ENCODE data around the gene INPP1.
"Not testable (repeated sequence)": the region's sequence is repeated elsewhere in the genome, so short reads cannot be mapped to it uniquely, and the experiment has no call there.

Gene INPP1

DNA sequence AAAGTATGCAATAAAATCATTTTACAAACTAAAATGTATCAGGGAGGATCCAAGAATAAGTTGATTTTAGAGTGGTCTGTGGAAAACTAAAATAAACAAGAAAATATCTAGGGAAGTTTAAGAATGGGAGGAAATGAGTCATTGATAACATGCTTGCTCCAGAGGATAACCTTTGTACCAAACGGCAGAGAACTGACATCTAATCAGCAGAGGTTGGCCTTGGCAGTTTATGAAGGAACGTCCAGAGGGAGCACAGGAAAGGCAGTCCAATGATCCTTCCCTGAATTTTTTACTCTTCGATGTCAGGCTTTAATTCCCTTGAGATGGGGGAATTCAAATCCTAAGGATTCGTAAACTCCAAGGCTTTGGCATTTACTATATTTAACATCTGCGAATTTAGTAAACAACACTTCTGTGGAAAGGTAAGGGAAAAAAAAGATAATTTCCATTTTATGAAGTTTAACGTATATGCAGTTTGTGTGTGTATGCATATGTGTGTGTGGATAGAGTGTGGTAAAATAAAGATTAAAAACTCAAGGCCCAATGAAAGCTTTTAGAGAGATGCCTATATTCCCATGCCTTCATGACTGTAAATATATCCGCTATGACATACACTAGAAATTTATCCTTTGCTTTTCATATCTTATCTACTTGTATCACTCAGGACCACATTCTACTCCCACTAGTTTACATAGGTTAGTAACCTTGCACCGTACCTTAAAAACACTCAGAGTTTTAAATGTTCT is 8.7 kb upstream of the INPP1 start:
- no peak for DNase-seq

DNA sequence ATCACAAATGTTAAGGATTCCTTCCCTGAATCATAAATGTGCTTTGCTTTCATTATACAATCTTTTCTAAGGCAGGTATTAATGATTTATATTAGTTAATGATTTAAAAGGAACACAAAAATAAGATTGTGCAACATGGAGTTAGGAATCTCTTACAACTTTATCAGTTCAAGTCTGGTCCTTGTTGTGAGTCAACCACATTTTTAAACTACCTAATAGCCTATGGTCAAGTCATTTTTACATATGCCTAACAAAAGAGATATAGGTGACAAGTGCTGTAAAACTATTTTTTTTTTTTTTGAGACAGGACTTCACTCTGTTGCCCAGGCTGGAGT is 8.2 kb upstream of the INPP1 start:
- no peak for DNase-seq

DNA sequence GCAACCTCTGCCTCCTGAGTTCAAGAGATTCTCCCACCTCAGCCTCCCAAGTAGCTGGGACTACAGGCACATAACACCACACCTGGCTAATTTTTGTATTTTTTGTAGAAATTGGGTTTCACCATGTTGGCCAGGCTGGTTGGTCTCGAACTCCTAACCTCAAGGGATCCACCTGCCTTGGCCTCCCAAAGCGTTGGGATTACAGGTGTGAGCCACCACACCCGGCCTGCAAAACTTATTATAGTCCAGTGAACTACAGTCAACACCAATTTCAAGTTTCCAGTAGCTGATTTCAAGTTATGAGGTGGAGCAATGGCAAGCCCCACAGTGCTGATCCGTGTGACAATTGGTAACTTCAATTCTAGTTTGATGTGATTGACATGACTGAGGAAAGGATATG is 7.8 kb upstream of the INPP1 start:
- DNase-seq = not testable (repeated sequence)

DNA sequence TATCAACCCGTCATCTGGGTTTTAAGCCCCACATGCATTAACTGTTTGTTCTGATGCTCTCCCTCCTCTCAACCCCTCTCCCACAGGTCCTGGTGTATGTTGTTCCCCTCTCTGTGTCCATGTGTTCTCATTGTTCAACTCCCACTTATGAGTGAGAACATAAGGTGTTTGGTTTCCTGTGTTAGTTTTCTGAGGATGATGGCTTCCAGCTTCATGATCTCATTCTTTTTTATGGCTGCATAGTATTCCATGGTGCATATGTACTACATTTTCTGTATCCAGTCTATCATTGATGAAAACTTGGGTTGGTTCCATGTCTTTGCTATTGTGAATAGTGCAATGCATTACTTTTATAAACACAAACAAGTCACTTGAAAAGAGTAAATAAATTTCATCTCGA is 7.0 kb upstream of the INPP1 start:
- DNase-seq = no peak

DNA sequence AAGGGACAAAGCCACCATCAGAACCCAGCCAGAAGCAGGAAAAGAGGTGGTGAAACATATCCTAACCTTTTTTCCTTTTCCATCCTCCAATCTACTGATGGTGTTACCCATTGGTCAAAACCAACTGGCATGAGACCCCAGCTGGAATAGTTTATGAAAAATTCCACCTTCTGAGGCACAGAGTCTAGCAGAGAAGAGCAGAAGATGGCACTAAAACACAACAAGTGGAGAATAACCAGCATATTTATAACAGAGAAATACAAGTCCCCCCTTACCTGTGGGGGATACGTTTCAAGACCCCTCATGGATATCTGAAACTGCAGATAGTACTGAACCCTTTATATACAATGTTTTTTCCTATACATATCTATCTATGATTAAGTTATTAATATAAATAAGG is 4.9 kb upstream of the INPP1 start:
- DNase-seq = no peak

DNA sequence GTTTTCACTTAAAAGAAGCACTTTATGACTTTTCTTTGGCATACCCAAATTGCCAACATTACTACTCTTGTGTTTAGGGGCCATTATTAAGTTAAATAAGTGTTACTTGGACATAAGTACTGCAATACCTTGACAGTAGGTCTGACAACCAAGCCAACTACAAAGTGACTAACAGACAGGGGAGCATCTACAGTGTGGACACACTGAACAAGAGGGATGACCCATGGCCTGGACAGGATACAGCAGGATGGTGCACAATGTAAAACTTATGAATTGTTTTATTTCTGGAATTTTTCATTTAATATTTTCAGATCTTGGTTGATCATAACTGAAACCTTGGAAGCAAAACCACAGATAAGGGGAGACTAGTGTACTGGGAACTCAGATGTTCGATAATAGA is 4.0 kb upstream of the INPP1 start:
- no peak for DNase-seq

DNA sequence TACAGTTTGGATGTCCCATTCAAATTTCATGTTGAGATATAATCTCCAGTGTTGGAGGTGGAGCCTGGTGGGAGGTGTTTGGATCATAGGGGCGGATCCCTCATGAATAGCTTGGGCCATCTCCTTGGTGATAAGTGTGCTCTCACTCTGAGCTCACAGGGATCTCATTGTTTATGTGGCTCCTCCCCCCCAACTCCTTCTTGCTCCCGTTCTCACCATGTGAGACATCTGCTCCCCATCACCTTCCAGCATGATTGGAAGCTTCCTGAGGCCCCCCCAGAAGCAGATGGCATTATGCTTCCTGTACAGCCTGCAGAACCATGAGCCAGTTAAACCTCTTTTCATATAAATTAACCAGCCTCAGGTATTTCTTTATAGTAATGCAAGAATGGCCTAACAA is 3.0 kb upstream of the INPP1 start:
- no peak for DNase-seq

DNA sequence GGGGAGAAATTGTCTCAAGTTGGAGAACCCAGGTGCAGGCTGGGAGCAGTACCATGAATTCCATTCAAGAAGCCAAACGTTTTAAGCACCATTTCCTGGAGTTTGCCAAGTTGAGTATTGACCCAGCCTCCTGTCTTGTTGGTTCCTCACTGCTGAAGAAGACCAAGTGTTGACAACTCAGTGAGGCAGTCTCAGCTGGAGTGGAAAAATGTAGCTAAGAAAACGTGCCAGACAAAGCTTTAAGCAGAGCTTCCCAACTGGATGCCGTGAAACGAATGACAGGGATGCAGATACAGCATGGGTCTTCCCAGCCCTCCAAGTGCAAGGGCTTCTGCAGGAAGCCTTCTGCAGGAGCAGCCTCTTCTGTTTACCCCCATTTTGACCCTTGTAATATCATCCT is 778 bp upstream of the INPP1 start:
- no peak for DNase-seq

DNA sequence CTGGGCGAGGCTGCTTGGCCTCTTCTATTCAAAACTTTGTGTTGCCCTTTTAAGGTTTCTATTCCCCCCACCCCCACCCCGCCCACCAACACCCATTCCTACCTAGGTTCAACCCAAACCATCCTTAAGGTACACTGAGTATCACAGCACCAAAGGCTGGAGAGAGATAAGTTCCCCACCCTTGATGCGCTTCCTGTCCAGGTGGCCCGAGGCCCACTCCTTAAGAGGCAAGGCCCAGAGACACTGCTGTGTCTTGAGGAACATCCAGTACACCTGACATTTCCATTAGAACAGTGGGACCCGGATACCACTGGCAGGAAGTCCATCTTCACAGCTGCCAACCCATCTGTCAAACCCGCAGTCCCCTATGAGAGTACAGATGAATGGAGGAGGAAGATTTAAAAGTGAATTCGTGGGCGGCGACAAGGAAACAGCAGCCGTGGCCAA is 277 bp upstream of the INPP1 start:
- peak; percentile 5 for DNase-seq

DNA sequence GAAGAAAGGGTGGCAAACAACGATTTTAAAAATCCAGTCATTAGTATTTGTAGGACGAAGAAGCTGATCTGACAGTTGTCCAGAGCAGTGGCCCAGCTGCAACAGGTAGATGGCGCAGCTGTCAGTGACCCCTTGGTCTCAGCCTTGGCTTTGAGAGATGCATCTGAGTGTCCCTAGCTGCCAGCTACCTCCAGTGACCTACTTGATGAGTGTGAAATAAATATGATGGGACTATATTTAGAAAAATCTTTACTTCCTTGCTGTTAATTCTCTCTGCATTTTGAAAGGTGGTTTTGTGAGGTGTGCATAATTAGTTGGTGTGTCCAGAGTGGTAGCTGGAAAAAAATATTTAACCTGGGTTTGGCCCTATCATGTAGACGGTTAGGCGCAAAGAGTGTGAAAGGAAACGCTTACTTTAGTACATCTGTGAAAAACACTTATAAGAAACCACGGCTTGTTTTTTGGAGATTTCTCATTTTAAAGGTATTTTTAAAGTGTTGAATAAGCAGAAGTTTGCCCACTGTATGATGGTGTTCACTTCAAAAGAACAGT is 963 bp downstream of the INPP1 start:
- DNase-seq = no peak

DNA sequence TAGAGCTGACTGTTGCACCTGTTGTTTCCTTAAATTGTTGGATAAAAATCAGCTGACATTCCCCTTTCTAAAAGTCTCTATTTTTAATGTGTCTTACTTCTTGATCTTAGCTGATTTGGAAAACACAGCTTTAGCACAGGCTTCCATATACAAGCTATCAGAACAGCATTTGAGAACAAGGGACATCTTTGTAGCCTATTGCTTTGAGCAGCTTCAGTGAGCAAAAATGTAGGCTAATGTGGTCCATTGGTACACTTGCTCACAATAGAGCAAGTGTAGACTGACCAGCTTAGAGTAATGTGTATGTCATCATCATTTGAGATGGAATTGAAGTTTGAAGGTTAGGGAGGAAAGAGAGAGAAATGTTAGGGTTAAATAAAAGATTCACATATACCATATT is 7.0 kb downstream of the INPP1 start:
- DNase-seq = no peak

DNA sequence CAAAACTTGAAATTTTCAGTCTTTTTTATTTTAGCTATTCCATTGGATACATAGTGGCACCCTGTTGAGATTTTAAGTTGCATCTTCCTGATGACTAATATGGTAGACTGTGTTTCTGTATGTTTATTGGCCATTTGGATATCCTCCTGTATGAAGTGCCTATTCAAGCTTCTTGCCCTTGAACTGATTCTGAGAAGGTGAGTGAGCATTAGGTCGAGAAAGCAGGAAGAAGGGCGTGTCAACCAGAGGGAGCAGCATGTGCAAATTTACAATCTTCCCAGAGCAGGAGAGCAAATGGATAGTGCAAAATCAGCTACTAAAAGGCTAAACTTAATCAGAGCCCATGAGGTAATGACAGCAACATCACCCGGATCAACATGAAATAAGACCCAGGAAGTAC is 8.6 kb downstream of the INPP1 start:
- no peak for DNase-seq

DNA sequence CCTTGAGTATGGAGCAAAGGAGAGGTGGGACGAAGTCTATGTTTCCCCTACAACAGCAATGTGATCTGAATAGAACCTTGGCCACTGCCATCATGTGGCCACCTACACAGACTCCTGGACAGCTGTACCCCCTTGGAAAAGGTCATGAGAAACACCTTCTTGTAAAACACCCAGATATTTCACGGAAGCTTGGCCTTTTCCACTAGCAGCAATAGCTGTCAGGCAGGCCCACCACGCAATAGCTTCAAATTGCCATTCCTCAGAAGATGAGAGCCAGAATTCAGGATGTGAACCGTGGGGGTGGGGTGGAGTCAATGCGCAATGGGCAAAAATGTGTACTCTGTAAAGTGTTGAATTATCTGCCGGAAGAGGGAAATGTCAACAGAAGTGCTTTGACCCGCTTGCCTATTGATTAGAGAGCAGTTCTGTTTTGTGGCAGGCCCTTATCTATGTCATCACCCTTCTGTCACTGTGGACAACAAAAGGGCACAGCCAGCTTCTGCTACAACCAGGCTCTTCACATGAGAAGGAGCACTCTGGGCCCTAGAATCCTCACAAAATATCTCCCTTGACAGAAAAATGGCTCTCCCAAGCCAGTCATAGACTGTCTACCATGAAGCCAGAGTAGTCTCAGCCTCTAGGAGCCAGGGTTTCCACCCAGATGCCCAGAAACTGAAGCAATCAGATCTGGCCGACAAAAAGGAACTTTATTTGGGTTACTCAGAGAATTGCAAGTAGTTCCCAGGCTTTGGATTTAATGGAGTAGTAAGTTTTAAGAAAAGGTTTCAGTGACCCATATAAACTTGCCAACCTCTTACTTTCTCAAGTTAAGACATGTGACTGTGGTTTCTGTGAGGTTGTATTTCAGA is 9.5 kb downstream of the INPP1 start:
- no peak for DNase-seq

DNA sequence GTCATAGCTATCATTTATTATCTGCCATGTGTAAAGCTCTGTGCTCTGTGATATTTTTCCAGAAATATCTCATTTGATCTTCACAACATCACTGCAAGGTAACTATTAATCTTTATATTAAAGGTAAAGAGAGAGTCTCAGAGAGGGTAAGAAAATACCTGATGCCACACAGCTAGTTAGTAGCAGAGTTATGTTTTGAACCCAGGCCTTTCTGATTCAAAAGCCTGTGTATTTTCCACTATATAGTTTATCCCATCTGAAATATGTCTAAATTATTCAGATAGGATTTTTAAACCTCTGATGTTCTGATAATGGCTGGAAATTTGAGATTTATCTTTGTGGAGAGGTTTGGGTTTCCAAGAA is 10.1 kb downstream of the INPP1 start:
- no peak for DNase-seq

DNA sequence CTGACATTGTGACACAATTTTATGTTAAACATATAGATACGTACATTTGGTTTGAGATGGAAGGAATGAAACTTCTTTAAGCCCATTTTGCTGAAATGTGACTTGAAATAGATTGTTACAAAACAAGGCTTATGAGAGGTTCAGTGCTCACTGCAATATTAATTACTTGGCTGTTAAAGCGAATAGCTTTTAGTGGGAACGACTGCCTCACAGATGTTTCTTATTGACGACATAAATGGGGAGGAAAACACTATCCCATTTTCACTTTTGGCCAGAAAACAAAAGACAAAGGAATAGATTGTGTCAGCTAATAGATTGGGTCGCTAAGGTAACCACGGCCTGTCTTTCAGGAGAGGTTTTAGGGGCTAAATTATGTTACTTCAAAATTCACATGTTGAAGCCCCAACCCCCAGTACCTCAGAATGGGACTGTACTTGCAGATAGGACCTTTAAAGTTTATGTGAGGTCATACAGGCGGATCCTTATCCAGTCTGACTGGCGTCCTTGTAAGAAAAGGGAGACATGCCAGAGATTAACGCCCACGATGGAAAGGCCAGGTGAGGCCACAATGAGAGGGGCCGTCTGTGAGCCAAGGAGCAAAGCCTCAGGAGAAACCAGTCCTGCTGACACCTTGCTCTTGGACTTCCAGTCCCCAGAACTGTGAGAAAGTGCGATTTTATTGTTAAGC is 10.8 kb downstream of the INPP1 start:
- no peak for DNase-seq

DNA sequence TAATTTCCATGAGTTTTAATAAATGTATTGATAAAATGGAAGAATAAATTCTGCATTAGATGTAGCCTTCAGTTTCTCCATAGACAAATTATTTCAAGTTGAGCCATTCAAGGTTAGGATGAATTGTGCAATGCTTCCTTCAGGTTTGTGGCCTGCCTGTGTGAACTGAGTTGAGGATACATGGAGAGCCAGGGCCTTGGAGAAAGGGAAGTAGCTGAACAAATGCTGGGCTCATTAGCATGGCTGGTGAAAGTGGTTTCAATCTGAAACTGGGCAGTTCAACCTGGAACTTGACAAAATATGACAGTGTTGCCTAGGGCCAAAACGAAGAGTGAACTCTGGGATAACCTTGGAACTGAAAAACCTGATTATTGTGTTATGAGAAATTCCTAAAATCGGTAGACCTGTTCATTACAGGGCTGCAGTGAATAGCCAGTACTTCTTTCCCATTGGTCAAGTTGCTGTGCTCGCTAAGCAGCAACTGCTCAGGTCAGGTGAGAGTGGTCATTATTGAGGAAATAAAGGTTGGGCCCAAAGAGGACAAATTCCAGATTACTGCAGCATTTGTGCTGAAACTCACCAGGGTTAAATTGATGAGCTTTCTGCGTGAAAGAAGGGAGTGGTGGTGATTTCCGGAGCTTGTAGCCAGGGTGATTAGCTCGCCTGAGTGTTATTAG is 12.7 kb downstream of the INPP1 start:
- no peak for DNase-seq

DNA sequence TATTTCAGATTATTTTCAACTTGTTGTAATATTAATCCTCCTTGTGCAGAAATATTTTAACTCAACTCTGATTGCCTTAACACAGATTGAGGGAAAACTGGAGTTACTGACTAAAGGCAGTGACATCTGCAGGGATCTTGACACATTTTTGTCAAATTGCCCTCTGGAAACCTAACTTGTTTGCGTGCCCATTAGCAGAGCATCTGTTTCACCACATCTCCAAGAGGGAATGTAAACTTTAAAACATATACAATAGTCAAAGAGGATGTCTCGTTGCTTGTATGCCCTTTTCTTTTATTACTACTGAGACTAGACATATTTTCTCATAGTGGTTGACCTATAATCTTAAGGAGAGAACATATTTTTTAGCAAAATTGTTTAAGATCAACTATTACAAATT is 14.2 kb downstream of the INPP1 start:
- peak; percentile 74 for DNase-seq

DNA sequence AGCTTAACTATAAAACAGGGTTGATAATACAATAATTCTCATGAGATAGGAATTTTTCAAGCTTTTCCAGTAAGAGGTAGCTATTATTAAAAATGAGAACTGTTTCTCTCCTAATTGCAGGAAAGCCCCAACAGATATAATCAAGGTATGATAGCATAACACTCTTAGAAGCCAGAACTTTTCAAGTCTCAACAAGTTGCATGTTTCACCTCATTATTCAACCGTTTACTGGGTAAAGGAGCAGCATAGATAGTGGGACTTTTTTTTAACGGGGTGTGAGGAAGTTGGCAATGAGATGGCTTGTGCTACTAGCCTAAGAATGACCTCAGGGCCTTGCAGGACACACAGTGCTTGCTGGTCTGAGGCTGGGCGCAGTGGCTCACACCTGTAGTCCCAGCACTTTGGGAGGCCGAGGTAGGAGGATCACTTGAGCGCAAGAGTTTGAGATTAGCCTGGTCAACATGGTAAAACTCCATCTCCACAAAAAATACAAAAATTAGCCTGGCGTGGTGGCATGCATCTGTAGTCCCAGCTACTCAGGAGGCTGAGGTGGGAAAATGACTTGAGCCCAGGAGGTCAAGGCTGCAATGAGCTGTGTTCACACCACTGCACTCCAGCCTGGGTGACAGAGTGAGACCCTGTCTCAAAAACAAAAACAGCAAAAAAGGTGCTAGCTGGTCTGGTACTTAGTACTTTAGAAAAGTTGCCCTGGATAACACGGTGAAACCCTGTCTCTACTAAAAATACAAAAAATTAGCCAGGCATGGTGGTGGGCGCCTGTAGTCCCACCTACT is 15.5 kb downstream of the INPP1 start:
- DNase-seq = not testable (repeated sequence)

DNA sequence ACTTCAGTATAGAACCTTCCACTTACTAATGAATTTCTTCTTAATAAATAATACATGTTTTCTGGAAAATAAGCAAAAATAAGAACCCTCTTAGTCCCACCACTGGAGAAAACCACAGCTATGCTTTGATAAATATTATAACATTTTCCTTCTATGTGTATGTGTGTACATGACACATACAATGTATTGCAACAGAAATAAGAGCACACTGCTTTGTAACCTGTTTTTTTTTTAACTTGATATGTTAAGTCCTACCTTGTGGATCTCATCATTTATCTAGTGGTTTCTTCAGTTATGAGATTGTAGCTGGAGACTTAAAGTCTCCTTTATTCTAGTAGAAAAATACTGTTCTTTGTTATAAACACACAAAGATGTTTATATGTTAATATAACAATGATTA is 17.2 kb downstream of the INPP1 start:
- no peak for DNase-seq

DNA sequence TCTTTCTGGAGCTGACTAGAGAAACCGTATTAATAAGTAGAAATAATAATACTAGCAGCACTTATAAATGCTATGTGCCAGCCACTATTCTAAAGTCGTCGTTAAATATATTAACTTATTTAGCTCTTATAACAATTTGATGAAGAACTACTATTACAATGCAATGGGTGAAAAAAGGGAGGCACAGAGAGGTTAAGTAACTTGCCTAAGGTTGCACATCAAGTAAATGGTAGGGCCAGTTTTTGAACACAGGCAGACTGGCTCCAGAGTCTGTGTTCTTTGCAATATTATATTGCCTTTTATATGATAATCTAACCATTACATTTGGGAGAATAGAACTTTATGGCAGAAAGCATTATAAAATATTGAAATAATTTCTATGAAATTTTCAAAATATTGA is 17.6 kb downstream of the INPP1 start:
- DNase-seq = no peak

DNA sequence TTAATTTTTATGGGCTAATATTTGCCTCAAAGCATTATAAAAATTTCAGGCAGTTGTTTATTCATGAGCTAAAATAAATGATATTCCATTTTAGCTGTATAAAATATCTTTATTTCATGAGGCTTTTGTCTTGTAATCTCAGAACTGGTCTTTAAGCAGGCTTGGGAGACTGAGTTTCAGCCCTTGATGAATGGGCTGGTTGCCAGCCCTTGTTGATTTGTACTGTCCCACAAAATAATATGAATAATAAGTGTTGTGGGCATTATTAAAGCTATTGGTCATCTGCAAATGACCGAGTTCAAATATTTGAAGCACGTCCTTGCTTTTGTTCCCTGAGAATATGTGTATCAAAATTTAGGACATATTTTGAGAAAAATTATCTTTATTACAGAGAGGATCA is 18.2 kb downstream of the INPP1 start:
- no peak for DNase-seq

DNA sequence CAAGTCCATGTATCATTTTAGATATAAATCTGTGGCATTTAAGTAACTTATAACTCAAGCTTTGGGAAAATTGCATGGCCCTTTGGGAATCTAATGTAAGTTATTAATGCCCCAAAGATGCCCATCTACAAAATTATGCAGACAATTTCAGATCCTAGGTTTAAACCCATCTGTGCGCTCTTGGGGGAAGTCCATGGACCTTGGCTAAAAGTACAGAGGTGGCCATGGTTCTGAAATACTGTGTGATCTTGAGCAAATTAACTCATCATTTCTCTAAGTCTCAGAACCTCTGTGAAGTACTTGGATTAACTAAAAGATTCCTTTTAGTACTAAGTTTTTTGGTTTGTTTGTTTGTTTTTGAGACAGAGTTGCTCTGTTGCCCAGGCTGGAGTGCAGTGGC is 19.5 kb downstream of the INPP1 start:
- no peak for DNase-seq
